ENCODE results near the gene MTFR1L. TPM values are rescaled to one million over a fixed set of nuclear protein-coding genes. Genes with fewer than 3 reads are reported as not detected.
A peak's percentile ranks its signal among the peaks of the same experiment; 100 is the strongest.

Gene MTFR1L
- total and polyA plus RNA-seq, 9 of the 15 experiments (the other 6 are each of a cell fraction or from before 2014, with no cell fraction given): 41.4 to 98.5 (median 53.7) TPM

DNA sequence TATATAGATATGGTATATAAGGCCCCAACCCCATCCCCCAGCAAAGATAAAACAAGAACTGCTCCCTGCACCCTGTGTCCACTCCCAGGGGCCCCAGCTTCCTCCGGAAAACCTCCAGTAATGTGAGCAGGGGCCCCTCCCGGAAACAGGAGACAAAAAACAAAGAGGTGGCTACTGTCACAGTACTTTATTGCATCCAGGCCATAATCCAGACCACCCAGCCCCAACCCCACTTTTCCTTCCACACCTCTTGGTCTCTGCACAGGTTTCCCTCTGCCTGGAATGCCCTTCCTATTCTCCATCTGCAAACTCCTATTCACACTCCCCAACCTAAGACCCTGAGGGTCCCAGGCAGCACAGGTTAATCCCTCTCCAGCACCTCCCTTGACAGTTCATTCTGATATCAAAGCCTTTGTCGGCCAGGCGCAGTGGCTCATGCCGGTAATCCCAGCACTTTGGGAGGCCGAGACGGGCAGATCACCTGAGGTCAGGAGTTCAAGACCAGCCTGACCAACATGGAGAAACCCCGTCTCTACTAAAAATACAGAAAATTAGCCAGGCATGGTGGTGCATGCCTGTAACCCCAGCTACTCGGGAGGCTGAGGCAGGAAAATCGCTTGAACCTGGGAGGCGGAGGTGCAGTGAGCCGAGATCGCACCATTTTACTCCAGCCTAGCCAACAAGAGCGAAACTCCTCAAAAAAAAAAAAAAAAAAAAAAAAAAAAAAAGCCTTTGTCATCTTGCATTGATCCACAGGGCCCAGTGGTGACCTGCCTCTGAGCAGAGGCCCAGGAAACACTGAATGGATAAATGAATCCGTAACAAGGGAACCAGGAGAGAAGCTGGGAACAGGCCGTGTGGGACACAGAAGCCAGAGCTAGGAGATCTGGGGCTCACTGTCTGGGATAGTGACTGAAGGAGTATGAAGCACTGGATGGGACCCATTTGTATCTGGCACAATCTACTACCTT lies 41.8 kb downstream of the MTFR1L start (continued):
- TF ChIP-seq CEBPZ (IDR thresholded peaks at IDR 0.05; ENCODE audit: borderline replicate concordance, low read depth, low read length) (no peak), FOXJ3 (CRISPR knock-in tag; IDR thresholded peaks at IDR 0.05) (no peak), ZNF707 (CRISPR knock-in tag; conservative IDR thresholded peaks at IDR 0.05) (no peak), ZBTB49 (CRISPR knock-in tag; IDR thresholded peaks at IDR 0.05; ENCODE audit: borderline replicate concordance) (no peak), ZNF561 (CRISPR knock-in tag; conservative IDR thresholded peaks at IDR 0.05) (no peak), MTA3 (IDR thresholded peaks at IDR 0.05; ENCODE audit: borderline replicate concordance) (peak; percentile 71; the same call in 1 of the 2 replicates), SAFB (IDR thresholded peaks at IDR 0.05; ENCODE audit: borderline replicate concordance, low read depth, low read length) (no peak), CBX2 (IDR thresholded peaks at IDR 0.05; ENCODE audit: insufficient read depth, low read length, poor library complexity, severe bottlenecking) (no peak), CBX1 (IDR thresholded peaks at IDR 0.05; ENCODE audit: low read depth) (no peak), TRIM24 (IDR thresholded peaks at IDR 0.05) (peak in 1 of 2 experiments; percentile 50; a peak in 2 of 4 replicates), ZFP36 (IDR thresholded peaks at IDR 0.05; ENCODE audit: low read depth, low read length, partially characterized antibody) (no peak), E2F3 (CRISPR knock-in tag; IDR thresholded peaks at IDR 0.05) (0 out of 2 replicates have a peak, but pooled peaks have one; percentile 31), LEF1 (IDR thresholded peaks at IDR 0.05) (peak; percentile 97), TBP (optimal IDR thresholded peaks at IDR 0.05; ENCODE audit: low read depth, low read length) (peak; percentile 35), NELFE (IDR thresholded peaks at IDR 0.05; ENCODE audit: insufficient read depth, insufficient read length) (no peak), HDAC6 (IDR thresholded peaks at IDR 0.05; ENCODE audit: low read depth, low read length) (no peak), ELK1 (CRISPR knock-in tag; IDR thresholded peaks at IDR 0.05) (no peak), E2F5 (CRISPR knock-in tag; IDR thresholded peaks at IDR 0.05) (no peak), NONO (IDR thresholded peaks at IDR 0.05; ENCODE audit: low read depth in 2 of 2, low read length in 1 of 2) (no peak), ZNF431 (CRISPR knock-in tag; IDR thresholded peaks at IDR 0.05) (no peak)
